Measurements from ENCODE around the gene THSD8.
"Not testable (repeated sequence)": the region's sequence is repeated elsewhere in the genome, so short reads cannot be mapped to it uniquely, and the experiment has no call there.

Gene THSD8

DNA sequence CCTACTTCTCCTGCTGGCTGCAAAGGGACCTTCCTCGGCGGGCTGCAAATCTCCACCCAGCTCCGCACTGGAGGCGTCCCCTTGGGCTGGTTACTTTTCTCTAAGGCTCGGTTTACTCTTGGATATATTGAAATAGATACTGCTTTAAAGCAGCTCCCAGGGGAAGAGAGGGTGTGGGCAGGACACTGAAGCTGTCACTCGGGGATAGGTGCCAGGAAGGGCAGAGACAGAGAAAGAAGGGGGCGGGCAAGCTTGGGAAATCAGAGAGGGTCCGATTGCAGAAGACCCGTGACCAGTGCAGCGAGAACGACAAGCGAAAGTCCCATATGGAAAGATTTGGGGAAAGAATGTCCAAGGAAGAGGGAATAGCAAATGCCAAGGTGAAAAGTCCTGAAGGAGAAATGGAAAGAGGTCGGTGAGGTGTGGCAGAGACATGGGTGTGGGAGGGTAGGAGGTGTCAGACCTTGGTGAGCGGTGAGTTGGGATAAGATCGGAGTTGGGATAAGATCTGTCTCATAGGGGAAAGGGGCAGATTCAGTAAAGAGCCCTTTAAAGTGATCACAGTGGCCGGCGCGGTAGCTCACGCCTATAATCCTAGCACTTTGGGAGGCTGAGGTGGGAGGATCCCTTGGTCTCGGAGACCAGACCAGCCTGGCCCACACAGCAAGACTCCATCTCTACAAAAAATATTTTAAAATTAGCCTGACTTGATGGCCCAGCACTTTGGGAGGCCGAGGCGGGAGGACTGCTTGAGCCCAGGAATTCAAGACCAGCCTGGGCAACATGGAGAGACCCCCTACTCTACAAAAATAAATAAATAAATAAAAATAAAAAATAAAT, 618 bp downstream of the THSD8 start:
- peak overlapping the region in 15 of 21 experiments; percentile 61 to 88 (median 83) for H3K27ac ChIP-seq
- H3K4me3 ChIP-seq, result peak overlapping the region; percentile 48 to 75 (median 68)

DNA sequence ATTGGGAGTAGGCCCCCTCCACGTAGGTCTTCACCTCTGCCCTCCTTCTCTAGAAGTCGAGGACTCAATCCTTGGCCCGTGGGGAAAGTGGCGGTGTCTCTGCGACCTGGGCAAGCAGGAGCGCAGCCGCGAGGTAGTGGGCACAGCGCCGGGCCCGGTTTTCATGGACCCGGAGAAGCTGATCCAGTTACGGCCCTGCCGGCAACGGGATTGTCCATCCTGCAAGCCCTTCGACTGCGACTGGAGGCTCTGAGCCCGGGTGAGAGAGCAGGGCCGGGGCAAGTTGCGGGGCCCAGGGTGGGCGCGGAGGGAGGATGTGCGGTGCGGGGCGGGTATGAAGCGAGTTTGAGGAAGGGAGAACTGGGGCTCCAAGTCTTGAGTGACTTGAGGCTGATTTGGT, 2.2 kb downstream of the THSD8 start:
- no peak overlapping the region for H3K27ac ChIP-seq
- no peak overlapping the region for H3K4me3 ChIP-seq

DNA sequence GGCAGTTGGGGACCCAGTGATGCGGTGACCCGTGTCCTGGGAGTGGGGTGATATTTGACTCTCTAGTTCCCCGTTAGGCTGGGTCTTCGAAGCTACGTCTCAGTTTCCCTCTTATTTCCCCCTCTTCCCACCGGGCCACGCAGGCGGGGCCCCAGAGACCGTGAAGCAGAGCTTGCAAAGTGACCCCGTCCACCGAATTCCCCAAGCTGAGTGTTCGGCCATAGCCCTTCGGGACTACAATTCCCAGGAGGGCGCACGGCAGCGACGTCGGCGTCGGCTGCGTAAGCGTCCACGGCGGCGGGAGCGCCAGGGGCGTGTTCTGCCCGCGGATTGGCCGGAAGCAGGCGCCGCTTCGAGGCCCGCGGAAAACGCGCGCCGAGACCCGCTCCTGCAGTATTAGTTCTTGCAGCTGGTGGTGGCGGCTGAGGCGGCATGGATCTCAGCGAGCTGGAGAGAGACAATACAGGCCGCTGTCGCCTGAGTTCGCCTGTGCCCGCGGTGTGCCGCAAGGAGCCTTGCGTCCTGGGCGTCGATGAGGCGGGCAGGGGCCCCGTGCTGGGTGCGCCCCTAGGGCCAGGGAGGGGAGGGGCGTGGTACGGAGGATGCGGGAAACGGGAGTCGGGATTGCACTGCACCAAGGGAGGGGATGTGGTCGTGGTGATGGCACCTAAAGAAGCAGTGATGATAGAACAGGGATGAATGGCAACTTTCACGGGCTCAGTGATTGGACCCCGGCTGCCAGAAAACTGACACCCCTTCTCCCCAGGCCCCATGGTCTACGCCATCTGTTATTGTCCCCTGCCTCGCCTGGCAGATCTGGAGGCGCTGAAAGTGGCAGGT, 4.6 kb downstream of the THSD8 start, which contains the start of gene RNASEH2A:
Gene RNASEH2A (plus strand): TSS at position 343 of the 840 bp plus-strand sequence. CDS start 90 bp downstream, at position 433.
- peak within 1 kb of the TSS in 19 of 21 experiments; percentile 7 to 83 (median 68) for H3K27ac ChIP-seq

DNA sequence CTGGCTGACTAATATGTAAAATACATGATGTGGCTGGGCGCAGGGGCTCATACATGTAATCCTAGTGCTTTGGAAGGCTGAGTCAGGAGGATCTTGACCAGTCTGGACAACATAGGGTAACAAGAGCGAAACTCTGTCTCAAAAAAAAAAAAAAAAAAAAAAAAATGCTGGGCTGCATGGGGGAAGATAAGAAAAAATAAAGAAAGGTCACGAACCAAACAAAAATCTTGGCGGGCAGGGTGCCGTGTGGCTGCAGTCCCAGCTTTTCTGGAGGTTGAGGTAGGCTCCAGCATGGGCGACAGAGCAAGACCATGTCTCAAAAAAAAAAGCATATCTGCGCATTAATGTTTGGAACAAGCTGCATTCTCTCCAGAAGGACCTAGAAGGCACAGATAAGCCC, 13.2 kb downstream of the THSD8 start:
- Histone ChIP-seq H3K27ac (no peak overlapping the region), H3K4me3 (no peak overlapping the region)

More for the DNA sequence above, 4.6 kb downstream of the THSD8 start, which contains the start of gene RNASEH2A:
- peak within 1 kb of the TSS; percentile 57 to 67 (median 61) for H3K4me3 ChIP-seq

DNA sequence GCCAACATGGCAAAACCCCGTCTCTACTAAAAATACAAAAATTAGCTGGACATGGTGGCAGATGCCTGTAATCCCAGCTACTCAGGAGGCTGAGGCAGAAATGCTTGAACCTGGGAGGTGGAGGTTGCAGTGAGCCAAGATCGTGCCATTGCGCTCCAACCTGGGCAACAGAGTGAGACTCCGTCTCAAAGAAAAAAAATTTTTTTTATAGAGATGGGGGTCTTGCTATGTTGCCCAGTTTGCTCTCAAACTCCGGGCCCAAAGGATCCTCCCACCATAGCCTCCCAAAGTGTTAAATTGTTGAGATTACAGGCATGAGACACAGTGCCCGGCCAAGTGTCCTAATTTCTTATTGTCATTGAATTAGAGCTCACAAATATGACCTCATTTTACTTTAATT, 15.3 kb downstream of the THSD8 start:
- H3K4me3 ChIP-seq, result not testable (repeated sequence)

DNA sequence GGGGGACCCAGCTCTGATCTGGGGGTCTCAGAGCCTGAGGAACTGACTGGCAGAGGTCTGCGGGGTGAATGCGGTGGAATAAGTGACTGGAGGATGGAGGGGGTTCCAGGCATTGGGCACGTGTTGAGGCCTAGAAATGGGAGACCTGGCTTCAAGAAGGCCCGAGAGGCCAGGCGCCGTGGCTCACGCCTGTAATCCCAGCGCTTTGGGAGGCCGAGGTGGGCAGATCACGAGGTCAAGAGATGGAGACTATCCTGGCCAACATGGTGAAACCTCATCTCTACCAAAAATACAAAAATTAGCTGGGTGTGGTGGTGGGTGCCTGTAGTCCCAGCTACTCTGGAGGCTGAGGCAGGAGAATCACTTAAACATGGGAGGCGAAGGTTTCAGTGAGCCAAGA, 15.9 kb downstream of the THSD8 start:
- not testable (repeated sequence) for H3K4me3 ChIP-seq, H3K27ac ChIP-seq

More for the DNA sequence above, 15.3 kb downstream of the THSD8 start:
- not testable (repeated sequence) for H3K27ac ChIP-seq

DNA sequence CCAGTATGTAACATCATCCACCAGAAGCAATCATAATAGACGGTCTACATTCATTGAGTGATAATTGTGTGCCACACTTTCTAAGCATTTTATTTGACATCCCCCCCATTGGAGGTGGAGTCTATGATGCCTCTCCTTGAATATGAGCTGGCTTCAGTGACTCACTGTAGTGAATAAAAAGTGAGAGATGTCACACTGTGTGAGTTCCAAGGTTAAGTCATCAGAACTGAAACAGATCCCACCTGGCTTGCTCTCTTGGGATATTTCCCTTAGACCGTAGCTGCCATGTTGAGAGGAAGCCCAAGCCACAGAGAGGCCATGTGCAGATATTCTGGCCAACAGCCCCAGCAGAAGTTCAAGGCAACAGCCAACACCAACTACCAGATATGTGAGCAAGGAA, 19.9 kb downstream of the THSD8 start:
- Histone ChIP-seq H3K4me3 (no peak overlapping the region), H3K27ac (no peak overlapping the region)

DNA sequence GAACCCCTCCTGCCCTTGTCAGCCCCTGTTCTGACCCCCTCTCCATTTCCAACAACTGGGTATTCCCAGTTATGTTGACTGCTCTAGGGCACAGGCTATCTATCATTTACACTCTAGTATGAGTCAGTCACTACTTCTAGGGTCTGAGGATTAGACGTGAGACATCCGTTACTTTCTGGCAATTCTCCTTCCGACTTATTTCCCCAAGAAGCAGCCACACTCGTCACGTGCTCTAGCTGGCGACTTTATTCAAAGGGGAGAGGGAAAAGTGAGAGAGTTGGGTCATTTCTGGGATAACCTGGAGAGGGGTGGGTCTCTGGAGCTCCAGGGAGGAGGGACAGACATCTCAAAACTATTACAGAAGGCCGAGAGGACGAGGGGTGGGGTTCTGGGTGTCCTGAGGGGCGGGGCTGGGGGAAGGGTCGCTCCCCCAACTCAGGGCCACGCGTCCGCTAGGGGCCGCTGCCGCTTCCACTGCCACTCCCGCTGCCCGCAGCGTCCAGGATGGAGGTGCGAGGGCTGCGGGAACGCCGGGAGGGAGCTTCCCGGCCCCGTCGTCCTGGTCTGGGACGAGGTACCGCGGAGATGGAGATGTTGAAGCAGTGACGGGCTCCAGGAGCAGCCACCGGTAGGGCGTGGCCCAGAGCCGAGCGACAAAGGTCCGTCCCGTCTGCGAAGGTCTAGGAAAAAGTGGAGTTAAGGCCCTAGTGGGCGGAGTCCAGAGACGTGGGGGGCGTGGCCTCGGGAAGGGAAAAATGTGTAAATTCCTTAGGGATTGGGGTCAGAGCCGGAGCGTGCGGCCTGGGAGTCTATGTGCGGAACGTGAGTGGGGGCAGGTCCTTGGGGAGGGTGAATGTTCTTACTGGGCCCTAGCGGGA, 23.6 kb downstream of the THSD8 start:
- Histone ChIP-seq H3K4me3 (no peak overlapping the region), H3K27ac (no peak overlapping the region)

DNA sequence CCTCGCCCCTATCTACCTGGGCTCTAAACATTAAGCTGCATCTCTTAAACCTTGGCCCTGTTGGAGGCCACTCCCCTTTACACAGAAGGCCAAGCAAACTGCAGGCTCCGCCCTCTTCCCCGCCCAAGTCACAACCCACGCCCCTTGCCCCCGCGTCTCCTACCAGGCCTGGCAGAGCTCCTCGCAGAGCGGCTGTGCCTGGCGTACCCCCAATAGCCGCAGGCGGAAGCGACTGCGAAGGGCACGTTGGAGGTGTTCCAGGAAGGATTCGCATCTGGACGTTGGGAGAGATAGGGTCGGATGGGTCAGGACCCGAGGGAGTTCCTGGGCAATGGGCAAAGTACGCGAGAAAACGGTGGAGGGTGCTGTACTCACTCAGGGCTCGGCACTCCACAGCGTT, 26.6 kb downstream of the THSD8 start:
- Histone ChIP-seq H3K4me3 (no peak overlapping the region), H3K27ac (no peak overlapping the region)

DNA sequence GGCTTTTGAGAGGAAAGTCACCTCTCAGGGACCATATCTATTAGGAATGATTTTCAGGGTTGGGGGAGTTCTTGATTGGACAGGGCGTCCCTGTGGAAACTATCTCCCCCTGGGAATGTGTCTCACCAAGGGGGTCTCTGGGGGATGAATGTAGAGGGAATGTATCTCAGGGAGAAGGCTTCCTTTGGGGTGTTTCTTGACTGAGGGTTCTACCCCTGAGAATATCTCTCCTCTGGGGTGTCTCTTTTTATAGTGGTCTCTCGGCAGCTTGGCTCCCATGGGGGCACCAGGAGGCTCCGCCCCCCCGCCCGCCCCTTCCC, 31.5 kb downstream of the THSD8 start:
- Histone ChIP-seq H3K27ac (no peak overlapping the region), H3K4me3 (peak overlapping the region in 3 of 7 experiments; percentile 14 to 37 (median 29))

DNA sequence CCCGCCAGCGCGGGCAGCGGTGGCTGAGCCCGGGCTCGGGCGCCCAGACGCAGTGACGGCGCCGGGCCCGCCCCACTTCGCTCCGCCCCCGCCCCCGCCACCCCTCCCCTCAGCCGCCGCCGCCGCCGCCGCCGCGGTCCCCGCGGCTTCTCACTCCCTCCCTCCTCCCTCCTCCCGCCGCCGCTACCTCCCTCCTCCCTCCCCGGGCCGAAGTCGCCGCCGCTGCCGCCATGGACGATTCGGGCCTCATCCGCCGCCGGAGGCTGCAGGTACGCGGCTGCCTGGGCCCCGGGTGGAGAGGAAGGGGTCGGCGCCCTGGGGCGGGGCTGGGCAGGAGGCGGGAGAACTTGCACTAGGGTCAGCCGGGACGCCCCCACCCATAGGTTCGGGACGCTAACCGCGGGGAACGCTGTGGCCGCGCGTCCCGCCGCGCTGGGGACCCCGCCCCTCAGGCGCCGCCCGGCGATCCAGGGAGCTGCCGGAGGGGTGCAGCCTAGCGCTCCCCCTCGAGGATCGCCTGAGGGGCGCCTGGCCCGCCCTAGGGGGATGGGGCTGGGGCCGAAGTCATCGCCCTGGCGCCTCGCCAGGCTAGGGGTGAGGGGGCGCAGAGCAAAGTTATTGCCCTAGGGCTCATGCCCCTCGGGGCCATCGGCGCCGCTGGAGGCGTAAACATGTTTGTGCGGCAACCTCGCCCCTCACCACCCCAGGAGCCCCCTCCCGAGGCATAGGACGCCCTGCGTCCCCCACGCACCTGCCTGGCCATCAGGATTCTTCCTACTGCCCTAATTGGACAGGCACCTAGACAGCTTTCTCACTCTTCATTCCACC, 32.1 kb downstream of the THSD8 start:
- Histone ChIP-seq H3K27ac (no peak overlapping the region), H3K4me3 (peak overlapping the region in 6 of 7 experiments; percentile 14 to 37 (median 28))

DNA sequence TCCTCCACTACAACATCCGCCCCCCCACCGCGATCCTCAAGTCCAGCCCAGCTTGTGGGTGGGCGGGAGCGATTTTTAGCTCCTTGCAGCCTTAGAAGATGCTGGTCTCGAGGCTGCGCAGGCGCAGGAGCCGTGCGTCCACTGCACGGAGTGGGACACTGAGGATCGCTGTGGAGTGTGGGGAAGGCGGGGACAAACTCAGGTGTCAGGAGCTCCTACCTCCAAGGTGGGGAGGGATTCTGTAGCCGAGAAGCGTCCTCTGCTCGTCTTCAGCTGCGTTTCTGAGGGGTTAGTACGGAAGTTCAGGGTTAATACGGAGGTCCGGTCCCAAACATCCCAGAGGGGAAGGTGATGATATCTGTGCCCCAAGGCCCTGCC, 32.7 kb downstream of the THSD8 start, which contains the start of gene RTBDN:
Gene RTBDN (minus strand): TSS at position 14 of the 378 bp plus-strand sequence. CDS start 4,600 bp downstream, outside the sequence.
- peak within 1 kb of the TSS in 6 of 7 experiments; percentile 14 to 37 (median 28) for H3K4me3 ChIP-seq
- H3K27ac ChIP-seq, result no peak within 1 kb of the TSS

DNA sequence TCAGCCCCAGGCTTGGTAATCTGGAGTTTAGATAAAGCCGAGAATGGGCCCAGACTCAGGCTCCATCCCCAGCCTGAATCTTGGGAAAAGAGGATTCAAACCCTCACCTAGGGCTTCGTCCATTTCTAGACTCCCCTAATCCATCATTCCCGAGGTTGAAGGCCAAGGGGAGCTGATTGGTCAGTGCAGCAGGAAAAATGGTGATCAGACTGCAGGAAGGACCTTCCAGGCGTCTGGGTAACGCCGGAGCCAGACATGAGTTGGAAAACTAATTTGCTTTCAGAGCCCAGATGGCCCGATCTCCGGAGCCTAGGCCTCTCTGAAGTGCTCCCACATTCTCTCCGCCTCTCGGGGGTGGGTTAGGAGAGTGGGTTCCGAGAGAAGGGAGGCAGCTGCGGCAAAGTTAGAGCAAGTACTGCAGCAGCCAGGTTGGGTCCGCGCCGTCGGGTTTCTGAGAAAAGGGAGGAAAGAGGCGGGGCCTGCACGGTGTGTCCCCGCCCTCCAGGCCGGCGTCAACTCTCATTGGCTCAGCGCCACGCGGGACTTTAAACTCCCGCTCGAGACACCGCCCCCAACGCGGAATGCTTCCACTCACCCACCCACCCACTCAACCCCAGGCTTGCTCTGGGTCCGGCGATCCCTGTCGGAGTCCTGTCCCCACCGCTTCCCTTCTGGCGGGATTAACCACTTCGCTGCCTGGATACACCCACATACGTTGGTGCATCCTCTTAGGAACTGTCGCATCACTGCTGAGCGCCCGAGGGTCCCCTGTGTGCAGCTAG, 33.3 kb downstream of the THSD8 start:
- Histone ChIP-seq H3K27ac (no peak overlapping the region), H3K4me3 (no peak overlapping the region)

DNA sequence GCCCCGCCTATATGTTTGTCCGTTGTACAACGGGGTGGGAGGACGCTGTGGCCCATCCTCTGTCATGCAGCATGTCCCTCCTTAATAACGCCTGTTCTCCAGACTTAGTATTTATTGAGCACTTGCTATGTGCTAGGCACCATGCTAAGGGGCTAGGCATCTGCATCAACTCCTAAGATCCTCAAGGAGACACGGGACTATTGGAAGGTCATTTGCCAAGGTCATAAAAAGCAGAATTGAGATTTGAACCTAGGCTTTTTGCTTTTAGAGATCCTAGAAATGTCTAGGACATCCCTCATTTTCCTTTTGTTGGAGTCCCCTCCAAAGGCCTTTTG, 34.6 kb downstream of the THSD8 start:
- H3K27ac ChIP-seq, result no peak overlapping the region

DNA sequence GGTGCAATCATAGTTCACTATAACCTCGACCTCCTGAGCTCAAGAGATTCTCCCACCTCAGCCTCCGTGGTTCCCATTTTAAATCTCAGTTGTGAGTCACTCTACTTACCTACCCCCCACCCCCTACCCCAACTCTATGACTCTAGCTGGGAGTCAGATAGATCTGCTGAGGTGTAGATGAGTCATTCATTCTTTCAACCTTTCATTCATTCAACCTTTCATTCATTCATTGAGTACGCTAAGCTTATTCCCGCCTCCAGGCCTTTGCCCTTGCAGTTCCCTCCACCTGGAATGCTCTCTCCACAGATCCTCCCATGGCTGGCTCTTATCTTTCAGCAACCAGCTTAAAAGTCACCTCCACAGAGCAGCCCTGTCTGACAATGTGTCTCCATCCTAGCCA, 35.4 kb downstream of the THSD8 start:
- no peak overlapping the region for H3K4me3 ChIP-seq
- no peak overlapping the region for H3K27ac ChIP-seq

More for the DNA sequence above, 34.6 kb downstream of the THSD8 start:
- H3K4me3 ChIP-seq, result no peak overlapping the region

DNA sequence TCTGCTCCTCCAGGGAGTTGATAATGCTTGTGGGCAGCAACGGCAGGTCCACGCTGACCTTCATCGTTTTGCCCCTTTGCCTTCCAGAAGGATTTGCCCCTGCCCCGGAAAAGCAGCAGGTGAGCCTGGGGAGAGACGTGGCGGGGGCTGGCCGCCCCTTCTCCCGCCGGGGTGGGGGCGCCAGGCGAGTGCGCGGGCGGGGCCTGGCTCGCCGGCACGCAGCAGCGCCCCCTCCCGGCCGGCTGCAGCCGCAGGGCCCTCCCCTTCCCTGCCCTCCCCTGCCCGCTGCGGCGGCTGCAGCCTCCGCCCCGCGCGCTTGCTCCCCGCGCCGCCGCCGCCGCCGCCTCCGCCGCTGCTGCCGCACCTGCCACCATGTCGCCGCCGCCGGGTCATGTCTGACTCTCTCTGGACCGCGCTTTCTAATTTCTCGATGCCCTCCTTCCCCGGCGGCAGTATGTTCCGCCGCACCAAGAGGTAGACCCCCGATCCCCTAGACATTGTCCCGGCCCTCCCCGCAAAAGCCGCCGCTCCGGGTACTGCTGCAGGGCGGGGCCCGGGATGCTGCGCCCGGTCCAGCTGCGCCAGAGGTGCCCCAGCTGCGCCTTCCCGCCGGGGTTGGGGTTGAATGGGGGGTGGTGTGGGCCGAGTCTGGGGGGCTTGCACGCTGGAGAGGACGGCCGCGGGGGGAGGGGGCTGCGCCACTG, 36.5 kb downstream of the THSD8 start, which contains the start of gene MAST1:
Gene MAST1 (plus strand): TSS at position 334 of the 704 bp plus-strand sequence. CDS start 58 bp downstream, at position 392.
- Histone ChIP-seq H3K27ac (no peak within 1 kb of the TSS), H3K4me3 (peak within 1 kb of the TSS in 6 of 7 experiments; percentile 5 to 32 (median 12))
